GM03348 (cell line): ENCODE results near the gene AMPH.
"Not testable (repeated sequence)": the region's sequence is repeated elsewhere in the genome, so short reads cannot be mapped to it uniquely, and the experiment has no call there.

Experiments
- DNase-seq: peaks from one replicate; pipeline ENCODE4 v3.0.0; 2012; ENCODE audit warnings: low spot score

Gene AMPH

DNA sequence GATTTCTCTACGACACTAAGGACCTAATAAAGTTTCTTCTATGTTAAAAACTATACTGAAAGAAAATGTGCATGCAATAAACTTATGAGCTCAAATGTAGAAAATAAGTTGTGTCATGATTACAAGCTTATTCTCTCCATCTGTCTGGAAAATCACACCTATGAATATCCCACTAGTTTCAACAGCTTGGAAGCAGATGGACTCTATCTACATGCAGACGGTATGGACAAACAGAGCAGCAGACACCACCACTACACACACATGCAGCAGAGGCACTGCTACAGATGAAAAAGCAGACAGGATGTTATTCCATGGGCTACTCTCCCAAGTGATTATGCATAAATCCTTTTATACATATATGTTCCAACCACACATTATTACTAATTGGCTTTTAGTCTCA is 234.3 kb downstream of the AMPH start:
- DNase-seq = no peak

DNA sequence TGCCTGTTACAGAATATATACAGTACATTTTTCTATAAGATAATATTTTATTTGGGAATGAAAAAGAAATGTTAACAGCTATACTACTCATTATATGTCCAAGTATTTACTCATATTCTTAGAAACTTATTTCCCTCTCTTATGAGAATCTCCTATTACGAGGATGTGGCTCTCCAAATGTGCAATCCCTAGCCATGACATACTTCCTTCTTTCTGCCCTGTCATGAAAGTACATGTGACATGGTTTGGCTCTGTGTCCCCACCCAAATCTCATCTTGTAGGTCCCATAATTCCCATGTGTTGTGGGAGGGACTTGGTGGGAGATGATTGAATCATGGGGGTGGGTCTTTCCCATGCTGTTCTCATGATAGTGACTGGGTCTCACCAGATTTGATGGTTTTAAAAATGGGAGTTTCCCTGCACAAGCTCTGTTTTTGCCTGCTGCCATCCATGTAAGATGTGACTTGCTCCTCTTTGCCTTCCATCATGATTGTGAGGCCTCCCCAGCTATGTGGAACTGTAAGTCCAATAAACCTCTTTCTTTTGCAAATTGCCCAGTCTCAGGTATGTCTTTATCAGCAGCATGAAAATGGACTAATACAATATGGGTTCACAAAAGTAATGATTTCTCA is 235.1 kb downstream of the AMPH start:
- not testable (repeated sequence) for DNase-seq

DNA sequence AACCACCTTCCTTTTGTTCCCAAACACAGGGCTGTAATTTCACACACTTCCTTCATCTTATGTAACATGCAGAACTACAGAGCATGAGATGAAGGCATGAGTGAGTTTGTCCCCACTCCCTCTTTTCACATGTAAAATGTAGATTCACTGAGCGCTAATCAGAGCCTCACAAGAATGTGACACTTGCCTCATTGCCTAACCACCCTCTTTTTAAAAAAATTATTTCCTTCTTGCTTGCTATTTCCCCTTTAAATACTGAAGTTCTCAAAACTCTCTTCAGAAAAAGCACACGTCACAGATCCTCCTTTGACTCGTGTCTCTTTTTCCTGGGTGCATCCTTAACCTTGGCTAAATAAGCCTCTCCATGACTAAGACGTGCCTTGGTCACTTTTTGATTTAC is 236.5 kb downstream of the AMPH start:
- no peak for DNase-seq

DNA sequence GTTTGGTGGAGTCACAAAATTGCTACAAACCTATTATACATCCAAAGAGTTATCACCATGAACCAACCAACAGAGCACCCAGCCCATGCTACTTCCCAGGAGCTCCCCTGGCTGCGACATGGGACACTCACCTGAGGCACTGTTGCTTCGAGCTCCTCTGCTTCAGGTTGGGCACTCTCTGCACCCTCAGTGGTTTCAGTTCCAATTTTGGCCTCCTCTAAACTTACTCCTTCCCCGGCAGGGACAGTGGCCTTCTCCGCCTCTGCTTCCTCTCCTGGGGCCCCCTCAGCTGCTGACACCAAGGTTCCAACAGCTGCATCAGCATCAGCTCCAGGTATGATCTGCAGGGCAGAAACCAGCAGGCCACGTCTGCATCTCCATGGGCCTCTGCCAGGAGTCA is 237.3 kb downstream of the AMPH start:
- no peak for DNase-seq

DNA sequence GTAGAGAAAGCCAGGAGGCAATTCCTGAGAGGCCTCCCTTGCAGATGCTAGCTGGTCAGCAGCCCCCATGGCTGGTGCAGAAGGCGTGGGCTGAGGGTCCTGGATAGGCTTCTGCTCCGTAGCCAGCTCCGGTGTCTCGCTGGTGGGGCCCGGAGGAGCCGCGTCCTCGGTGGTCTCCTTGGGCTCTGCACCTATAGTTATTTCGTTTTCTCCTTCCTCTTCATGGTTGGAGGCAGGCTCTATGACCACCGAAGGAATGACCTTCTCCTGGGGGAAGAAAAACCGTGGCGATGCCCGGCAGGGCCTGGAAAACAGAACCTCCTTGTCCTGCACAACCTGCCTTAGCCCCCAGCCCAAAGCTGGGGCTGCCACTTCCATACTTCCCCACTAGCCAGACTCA is 239.4 kb downstream of the AMPH start:
- no peak for DNase-seq

DNA sequence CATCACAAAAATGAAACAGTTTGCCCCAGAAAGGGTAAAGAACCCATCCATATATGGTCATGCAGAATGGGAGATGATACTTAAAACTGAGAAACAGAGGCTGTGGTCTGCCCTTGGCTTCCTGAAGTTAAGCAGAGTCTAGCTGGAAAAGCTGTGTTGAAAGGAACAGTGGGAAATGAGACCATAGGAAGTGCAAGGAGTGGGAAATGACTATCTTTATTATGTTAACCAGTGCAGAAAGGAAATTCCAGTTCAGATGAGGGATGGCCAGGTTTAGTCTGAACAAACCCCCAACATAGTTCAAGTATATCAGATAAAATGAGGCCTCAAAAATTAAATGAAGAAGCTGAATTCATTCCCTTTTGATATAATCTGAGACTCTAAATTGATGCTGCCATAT is 245.5 kb downstream of the AMPH start:
- no peak for DNase-seq

DNA sequence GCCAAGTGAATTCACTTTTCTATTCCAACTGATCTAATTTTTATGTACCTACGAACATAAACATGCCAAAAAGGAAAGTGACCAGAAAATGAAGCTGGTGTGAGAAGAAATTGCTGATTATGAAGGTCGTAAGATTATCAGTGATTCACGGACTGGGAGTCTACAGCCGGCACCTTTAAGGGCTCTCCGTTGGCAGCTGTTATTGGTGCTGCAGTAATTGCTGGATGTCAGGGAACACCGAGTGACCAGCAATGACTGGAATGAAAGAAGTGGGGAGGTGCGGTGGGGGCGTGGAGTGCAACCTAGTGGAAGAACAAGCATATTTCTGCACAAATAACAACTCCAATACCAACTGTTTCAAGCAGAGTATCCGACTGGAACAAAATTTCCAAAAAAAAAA is 247.9 kb downstream of the AMPH start:
- DNase-seq = no peak

DNA sequence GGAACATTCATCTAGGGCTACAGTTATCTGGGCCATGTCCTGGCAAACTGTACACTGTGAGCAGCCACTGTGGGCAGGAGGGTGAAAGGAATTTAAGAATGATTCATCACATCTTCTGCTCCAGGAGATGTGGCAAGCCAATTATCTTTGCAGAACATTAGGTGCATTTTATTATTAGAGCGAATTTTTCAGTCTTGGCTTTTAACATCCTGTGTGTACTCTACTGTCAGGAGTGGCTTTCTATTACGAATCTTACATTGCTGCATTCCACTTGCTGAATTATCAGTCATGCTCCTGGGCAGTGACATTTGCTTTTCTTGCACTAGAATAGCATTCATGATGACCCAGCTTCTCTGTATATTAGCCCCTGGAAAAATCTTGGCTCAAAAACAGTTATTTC is 248.5 kb downstream of the AMPH start:
- peak; percentile 74 for DNase-seq

DNA sequence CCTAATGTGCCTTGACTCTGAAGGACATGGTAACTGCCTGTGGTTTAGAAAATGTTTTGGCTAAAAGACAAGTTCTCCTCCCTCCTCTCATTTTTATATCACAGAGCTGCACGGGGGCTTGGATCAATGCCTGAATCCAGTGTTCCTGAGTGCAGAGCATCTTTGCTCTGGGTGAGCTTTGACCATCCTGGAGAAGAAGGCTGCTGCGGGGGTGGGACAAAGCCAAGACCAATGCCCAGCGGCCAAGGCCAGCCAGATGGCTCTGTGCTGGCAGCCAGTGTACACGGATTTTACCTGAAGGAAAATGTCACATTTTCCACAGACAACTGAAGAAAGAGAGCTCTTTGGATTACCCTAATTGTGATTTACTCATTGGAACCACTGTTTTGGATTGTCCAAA is 255.7 kb downstream of the AMPH start:
- DNase-seq = no peak

DNA sequence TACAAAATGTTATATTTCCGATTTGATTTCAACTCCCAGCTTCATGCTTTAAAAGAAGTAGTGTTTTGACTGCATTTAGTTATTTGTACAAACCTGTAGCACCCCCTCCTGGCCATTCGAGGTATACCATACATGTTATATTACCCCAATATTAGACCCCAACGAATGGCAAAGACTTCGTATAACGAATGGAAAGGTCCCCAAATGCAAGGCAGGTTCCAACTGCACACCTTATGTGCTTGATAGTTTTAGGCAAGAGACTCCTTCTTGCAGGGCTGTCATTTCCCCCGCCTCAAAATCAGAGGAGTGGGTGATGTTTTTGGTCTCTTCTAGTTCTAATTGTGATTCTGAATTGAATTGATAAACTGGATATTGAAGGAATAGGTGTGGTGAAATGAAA is 256.7 kb downstream of the AMPH start:
- DNase-seq = peak; percentile 48

DNA sequence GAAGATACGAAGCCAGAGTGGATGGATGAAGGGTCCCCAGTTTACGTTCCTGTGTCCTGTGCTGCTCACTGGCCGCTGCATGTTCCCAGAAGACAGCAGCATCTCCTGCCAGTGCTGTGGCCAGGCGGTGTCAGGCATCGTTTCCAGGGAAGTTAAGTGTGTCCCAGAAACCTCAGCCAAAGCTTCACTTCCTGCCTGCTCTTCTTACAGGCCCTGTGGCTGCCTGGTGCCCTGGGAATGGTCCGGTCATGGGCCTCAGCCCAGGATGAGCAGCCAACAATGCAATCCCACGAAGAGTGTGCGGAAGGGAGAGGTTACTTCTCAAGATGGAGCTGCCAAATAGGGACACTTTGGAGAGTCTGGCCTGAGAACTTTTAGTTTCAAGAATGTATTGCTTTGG is 258.0 kb downstream of the AMPH start:
- DNase-seq = no peak

DNA sequence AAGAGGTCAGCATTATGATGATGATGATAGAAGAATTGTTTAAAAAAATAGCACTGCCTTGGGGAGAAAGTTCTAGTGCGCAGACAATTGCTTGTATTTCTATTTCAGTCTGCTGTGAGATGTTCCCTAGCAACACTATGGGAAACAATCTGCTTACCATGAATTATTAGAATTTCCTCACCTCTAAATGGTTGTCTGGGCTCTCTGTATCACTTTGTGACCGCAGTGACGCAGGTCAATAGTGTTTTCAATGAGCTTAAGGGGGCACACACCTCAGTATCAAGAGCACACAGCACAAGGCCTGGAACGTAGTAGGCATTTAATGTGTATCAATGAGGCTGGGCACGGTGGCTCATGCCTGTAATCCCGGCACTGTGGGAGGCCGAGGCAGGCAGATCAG is 258.9 kb downstream of the AMPH start:
- DNase-seq = no peak

DNA sequence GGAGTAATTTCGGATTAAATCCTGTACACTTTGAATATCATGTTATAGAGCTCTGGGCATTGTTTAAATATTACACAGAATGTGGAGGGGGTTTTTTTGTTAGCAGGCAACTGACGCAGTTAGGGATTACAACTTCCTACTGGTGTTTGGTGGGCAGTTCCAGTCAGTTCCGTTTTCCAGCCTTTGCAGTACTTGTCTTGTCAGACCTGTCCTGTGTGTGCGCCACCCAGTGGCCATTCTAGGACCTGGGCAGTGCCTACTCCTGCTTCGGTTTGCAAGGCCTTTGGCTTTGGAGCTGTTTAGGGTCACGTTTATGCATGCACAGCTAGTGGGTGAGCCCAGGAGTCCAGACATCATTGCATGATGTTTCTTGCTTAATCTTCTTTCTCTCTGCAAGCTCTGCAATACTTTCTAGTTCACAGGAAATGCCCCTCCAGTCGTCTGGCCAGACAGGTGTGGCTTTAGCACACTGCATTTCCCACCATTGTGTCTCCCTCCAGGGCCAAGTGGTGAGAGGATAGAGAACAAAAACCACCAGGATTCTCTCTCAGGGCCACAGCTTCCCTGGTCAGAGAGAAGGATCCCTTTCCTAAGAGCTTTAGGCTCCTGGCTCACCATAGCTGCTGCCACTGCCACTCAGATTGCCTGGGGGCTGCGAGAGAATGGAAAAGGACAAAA is 261.2 kb downstream of the AMPH start:
- peak; percentile 84 for DNase-seq

DNA sequence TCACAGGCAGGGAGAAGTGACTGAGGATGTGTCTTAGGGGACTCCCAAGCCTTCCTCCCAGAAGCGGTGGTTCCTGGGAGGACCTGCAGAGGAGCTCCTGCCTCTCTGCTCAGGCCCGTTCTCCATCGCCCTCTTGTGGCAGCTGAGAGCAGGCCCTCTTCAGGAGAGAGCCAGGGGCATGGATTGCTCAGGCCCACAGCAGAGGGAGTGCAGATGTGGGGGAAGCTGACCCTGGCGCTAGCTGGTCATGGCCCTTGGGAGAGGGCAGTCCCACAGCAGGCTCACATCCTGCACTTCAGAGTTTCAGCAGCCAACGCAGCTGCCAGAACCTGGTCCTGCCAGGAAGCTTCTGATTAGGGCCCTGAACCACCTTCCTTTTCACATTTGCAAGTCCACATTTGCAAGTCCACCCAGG is 263.0 kb downstream of the AMPH start:
- DNase-seq = peak; percentile 67

DNA sequence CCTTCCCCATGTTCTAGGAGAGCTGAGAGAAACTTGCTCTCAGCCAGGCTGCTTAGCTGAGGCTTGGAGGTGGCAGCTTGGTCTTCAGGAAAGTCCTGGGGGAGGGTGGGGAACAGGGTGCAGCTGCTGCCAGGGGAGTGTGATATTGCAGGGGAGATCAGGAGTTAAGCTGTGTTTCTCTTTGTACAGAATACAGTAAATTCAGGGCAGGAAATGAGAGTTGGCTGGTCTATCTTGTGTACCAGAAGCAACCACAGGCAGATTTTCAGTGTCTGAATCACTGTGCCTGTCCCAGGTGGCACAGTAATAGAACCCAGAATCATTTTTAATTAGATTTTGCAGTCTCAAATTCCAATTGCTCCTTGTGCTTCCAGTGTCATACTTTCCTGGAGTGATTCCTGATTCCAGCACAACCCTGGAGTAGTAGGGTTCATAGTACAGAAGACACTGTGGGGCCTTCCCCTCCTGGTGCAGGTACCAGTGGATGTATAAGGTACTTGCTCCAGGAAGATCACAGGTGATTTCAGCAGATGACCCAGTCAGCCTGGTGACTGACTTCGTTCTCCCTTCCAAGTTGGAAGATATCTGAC is 263.8 kb downstream of the AMPH start:
- no peak for DNase-seq

DNA sequence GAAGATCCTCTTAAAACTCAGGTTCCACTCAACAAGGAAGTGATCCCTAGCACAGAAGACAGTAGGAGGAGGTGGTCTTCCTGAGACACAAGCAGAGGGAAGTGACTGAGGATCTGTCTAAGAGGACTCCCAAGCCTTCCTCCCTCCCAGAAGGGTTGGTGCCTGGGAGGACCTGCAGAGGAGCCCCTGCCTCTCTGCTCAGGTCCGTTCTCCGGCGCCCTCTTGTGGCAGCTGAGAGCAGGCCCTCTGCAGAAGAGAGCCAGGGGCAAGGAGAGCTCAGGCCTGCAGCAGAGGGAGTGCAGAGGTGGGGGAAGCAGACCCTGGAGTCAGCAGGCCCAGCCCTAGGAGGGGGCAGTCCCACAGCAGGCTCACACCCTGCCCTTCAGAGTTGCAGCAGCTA is 267.8 kb downstream of the AMPH start:
- DNase-seq = peak; percentile 31

DNA sequence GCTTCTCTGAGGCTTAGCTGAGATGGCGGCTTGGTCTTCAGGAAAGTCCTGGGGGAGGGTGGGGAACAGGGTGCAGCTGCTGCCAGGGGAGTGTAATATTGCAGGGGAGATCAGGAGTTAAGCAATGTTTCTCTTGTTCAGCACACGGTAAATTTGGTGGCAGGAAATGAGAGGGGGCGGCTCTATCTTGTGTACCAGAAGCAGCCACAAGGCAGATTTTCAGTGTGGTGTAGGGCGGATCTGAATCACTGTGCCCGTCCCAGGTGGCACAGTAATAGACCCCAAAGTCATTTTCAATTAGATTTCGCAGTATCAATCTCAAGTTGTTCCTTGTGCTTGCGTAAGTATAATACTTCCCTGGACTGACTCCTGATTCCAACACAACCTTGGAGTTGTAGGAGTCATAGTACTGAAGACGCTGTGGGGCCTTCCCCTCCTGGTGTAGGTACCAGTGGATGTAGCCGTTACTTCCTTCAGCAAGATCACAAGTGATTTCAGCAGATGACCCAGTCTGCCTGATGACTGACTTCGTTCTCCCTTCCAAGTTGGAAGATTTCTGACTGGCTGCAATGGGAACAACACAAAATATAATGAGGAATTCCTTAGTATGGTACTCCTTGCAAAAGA is 268.4 kb downstream of the AMPH start:
- DNase-seq = not testable (repeated sequence)

DNA sequence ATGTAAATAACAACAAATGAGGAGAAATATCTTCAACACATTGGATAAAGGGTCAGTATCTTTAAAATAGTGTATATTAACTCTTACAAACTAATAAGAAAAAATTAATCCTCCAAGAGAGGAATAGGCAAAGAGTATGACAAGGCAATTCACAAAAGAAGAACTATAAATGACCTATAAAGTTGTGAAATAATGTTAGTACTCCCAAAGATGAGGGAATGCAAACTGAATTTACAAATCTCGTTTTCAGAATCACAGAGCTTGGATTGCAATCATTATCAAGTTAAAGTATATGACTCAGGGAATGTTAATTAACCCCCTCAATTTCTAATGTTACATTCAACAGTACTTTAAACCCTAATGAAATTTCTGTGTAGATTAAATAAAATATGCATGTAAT is 270.4 kb downstream of the AMPH start:
- DNase-seq = no peak

DNA sequence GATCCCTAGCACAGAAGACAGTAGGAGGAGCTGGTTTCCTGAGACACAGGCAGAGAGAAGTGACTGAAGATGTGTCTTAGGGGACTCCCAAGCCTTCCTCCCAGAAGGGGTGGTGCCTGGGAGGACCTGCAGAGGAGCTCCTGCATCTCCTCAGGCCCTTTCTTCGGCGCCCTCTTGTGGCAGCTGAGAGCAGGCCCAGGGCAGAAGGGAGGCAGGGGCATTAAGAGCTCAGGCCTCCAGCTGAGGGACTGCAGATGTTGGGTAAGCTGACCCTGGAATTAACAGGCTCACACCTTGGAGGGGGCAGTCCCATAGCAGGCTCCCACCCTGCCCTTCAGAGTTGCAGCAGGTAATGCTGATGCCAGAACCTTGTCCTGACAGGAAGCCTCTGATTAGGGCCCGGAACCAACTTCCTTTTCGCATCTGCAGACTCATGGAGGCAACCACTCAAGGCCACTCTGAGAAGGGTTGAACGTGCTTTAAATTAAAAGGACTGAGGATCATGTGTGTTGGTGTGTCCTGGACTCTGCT is 272.0 kb downstream of the AMPH start:
- DNase-seq = not testable (repeated sequence)

DNA sequence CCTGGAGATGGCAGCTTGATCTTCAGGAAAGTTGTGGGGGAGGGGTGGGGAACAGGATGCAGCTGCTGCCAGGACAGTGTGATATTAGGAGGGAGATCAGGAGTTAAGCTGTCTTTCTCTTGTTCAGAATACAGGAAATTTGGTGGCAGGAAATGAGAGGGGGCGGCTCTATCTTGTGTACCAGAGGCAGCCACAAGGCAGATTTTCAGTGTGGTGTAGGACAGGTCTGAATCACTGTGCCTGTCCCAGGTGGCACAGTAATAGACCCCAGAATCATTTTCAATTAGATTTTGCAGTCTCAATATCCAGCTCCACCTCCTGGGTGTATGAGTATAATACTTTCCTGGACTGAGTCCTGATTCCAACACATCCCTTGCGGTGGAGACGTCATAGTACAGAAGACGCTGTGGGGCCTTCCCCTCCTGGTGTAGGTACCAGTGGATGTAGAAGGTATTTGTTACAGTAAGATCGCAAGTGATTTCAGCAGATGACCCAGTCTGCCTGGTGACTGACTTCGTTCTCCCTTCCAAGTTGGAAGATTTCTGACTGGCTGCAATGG is 272.8 kb downstream of the AMPH start:
- DNase-seq = not testable (repeated sequence)

DNA sequence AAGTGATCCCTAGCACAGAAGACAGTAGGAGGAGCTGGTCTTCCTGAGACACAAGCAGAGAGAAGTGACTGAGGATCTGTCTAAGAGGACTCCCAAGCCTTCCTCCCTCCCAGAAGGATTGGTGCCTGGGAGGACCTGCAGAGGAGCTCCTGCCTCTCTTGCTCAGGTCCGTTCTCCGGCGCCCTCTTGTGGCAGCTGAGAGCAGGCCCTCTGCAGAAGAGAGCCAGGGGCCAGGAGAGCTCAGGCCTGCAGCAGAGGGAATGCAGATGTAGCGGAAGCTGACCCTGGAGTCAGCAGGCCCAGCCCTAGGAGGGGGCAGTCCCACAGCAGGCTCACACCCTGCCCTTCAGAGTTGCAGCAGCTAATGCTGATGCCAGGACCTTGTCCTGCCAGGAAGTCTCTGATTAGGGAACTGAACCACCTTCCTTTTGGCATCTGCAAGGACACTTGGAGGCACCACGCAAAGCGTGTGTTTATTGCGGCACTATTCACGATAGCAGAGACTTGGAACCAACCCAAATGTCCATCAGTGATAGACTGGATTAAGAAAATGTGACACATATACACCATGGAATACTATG is 276.8 kb downstream of the AMPH start:
- DNase-seq = not testable (repeated sequence)

DNA sequence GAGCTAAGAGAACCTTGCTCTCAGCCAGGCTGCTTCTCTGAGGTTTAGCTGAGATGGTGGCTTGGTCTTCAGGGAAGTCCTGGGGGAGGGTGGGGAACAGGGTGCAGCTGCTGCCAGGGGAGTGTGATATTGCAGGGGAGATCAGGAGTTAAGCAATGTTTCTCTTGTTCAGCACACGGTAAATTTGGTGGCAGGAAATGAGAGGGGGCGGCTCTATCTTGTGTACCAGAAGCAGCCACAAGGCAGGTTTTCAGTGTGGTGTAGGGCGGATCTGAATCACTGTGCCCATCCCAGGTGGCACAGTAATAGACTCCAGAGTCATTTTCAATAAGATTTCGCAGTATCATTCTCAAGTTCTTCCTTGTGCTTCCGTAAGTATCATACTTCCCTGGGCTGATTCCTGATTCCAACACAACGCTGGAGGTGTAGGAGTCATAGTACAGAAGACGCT is 277.7 kb downstream of the AMPH start:
- not testable (repeated sequence) for DNase-seq
